SH-SY5Y (cell line): Measurements from ENCODE around the gene ZNF618.

Source experiments
- GATA2 ChIP-seq: IDR thresholded peaks from 2 replicates; pipeline ENCODE4 v1.6.1; 2011; ENCODE audit warnings: mild to moderate bottlenecking, low read depth, low read length
- GATA3 ChIP-seq: IDR thresholded peaks from 2 replicates; pipeline ENCODE4 v1.6.1; 2011; ENCODE audit warnings: low read depth, mild to moderate bottlenecking, low read length, moderate library complexity

DNA sequence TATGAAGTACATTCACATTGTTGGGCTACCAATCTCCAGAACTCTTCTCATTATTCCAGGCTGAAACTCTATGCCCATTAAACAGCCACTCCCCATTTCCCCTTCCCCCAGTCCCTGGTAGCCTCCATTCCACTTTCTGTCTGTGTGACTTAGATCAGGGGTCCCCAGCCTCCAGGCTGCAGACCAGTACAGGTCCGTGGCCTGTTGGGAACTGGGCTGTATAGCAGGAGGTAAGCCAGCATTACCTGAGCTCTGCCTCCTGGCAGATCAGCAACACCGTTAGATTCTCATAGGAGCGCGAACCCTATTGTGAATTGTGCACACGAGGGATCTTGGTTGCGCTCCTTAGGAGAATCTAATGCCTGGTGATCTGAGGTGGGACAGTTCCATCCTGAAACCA, 23.1 kb downstream of the ZNF618 start:
- TF ChIP-seq GATA2: no peak
- no peak for TF ChIP-seq GATA3
